ENCODE results near the gene ELFN2.

ELFN2 gene

DNA sequence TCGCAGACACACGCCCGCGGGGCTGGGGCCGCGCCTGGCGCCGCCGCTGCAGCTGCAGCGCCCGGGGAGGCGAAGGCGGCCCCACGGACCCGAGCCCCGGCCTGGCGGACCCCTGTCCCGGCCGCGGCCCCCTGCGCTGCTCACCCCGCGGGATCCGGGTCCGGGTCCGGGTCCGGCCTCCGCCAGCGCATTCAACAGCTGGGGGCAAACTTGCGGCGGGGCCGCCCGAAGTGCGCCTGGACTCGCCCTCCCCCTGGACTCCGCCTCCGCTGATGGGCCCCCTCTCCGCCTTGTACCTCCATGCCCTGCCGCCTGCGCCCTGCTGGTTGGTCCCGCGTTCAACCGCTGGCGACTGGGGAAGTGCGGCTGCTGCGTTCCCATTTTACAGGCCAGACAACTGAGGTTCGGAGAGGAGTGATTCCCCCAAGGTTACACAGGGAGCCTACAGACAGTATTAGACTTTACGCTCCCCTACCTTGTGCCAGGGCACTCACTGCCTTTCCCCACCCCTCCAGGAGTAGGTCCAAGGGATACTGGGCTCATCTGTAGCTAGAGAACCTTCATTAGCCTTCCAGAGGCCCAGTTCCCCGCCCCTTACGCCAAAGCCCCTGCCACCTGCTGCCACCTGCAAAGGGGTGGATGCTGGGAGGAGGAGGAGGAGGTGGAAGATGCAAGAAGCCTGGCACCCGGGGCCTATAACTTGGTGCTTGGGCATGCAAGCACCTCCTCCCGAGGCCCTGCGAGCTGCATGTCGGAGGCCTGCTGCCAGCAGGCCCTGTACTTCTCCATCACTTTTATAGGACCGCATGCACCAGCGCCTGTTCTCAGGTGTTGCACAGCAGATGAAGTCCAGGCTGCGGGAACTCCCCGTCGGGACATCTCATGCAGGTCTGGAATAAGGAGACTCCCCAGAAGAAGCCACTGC is 694 bp upstream of the ELFN2 start:
- DNase-seq (ENCODE audit: extremely low spot score) = no peak
- TF ChIP-seq SP1 (IDR thresholded peaks at IDR 0.05) (no peak), SUZ12 (IDR thresholded peaks at IDR 0.05) (no peak), BHLHE40 (IDR thresholded peaks at IDR 0.05; ENCODE audit: borderline replicate concordance) (no peak), ARNT (IDR thresholded peaks at IDR 0.05) (no peak), HDGF (IDR thresholded peaks at IDR 0.05; ENCODE audit: borderline replicate concordance) (no peak), L3MBTL2 (conservative IDR thresholded peaks at IDR 0.05) (no peak), LEF1 (IDR thresholded peaks at IDR 0.05; ENCODE audit: borderline replicate concordance) (no peak), TARDBP (IDR thresholded peaks at IDR 0.05) (no peak), FOXK2 (IDR thresholded peaks at IDR 0.05) (no peak), NFRKB (IDR thresholded peaks at IDR 0.05) (no peak)
- TF ChIP-seq, protein P1, sequence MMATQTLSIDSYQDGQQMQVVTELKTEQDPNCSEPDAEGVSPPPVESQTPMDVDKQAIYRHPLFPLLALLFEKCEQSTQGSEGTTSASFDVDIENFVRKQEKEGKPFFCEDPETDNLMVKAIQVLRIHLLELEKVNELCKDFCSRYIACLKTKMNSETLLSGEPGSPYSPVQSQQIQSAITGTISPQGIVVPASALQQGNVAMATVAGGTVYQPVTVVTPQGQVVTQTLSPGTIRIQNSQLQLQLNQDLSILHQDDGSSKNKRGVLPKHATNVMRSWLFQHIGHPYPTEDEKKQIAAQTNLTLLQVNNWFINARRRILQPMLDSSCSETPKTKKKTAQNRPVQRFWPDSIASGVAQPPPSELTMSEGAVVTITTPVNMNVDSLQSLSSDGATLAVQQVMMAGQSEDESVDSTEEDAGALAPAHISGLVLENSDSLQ (IDR thresholded peaks at IDR 0.05) = no peak
- ChIA-PET CTCF (interaction anchor here (0.6 to 2.4 kb wide), 10 partner anchors 22 to 123 kb away, joined by 3 to 17 read pairs (median 3); no protein-coding TSS in a partner anchor), POLR2A (no interaction called here)

- no peak for DNase-seq (ENCODE audit: extremely low spot score)
- ChIA-PET POLR2A (no interaction called here), CTCF (interaction anchor here (0.5 to 0.9 kb wide), 2 partner anchors 46 to 143 kb away, joined by 3 to 5 read pairs; no protein-coding TSS in a partner anchor)
- TF ChIP-seq SUZ12 (IDR thresholded peaks at IDR 0.05) (no peak), TARDBP (IDR thresholded peaks at IDR 0.05) (no peak), FOXA1 (IDR thresholded peaks at IDR 0.05) (no peak), LEF1 (IDR thresholded peaks at IDR 0.05; ENCODE audit: borderline replicate concordance) (no peak), FOXM1 (IDR thresholded peaks at IDR 0.05; ENCODE audit: borderline replicate concordance) (no peak), ELF4 (IDR thresholded peaks at IDR 0.05) (no peak), BHLHE40 (IDR thresholded peaks at IDR 0.05; ENCODE audit: borderline replicate concordance) (no peak), L3MBTL2 (conservative IDR thresholded peaks at IDR 0.05) (no peak), ARNT (IDR thresholded peaks at IDR 0.05) (no peak), FOXK2 (IDR thresholded peaks at IDR 0.05) (no peak), NFRKB (IDR thresholded peaks at IDR 0.05) (no peak), ZNF384 (IDR thresholded peaks at IDR 0.05) (no peak)
- TF ChIP-seq, protein P1 (IDR thresholded peaks at IDR 0.05) = no peak
Observed at GRCh38 chr22:37426706-37427134, 559 bp downstream of the ELFN2 start.

DNA sequence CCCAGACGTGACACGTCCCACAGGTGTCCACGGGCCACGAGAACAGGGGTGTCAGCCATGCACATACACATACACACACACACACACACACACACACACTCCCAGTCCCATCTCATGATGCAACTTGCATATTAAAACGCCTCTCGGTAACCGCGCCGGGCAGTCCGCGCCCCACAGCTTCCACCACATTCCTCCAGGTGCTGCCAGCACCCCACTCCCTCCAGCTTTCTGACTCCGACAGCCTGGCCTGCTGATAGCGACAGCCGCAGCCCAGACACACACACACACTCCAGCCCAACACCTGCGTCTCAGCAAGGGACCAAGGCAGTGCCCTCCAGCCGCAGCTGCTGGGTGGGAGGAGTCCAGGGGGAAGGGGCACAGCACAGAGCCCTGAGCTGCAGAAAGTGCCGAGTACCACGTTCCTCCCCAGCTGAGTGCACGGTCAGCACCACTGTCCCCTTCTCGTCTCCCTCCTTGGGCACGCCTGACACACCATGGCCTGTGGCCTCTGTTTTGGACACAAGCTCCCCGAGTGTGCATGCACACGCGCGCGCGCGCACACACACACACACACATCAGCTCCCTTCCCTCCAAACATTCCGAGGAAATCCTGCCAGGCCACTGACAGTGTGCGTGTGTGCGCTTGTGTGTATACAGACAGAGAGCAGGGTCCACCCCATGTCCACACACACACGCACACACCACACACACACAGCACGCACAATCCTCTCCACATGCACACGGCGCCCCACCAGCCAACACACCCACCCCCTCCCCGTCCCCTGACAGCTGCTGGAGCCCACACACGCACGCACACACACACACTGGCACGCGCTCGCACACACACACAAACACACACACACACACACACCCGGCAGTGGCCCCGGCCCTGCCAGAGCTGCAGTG is 1.2 kb downstream of the ELFN2 start:
- no peak for DNase-seq (ENCODE audit: extremely low spot score)

GRCh38 chr22:37425369-37425768 is 1.9 kb downstream of the ELFN2 start:
- ChIA-PET CTCF (no interaction called here), POLR2A (no interaction called here)
- TF ChIP-seq HDGF (IDR thresholded peaks at IDR 0.05; ENCODE audit: borderline replicate concordance) (no peak), SUZ12 (IDR thresholded peaks at IDR 0.05) (no peak), CTBP1 (IDR thresholded peaks at IDR 0.05; ENCODE audit: borderline replicate concordance) (no peak), TARDBP (IDR thresholded peaks at IDR 0.05) (no peak), FOXM1 (IDR thresholded peaks at IDR 0.05; ENCODE audit: borderline replicate concordance) (no peak), BHLHE40 (IDR thresholded peaks at IDR 0.05; ENCODE audit: borderline replicate concordance) (no peak), ZNF384 (IDR thresholded peaks at IDR 0.05) (no peak)
- TF ChIP-seq, protein P1 (IDR thresholded peaks at IDR 0.05) = no peak

More for the DNA sequence above, 1.2 kb downstream of the ELFN2 start:
- ChIA-PET CTCF (interaction anchor here (0.5 to 0.9 kb wide), 2 partner anchors 47 to 143 kb away, joined by 3 to 5 read pairs; no protein-coding TSS in a partner anchor), POLR2A (no interaction called here)
- no peak for TF ChIP-seq FOXA1 (IDR thresholded peaks at IDR 0.05)
- TF ChIP-seq ARNT (IDR thresholded peaks at IDR 0.05) = no peak
- TF ChIP-seq TARDBP (IDR thresholded peaks at IDR 0.05) = no peak
- TF ChIP-seq, protein P1 (IDR thresholded peaks at IDR 0.05) = no peak
- TF ChIP-seq FOXM1 (IDR thresholded peaks at IDR 0.05; ENCODE audit: borderline replicate concordance) = no peak
- no peak for TF ChIP-seq HDGF (IDR thresholded peaks at IDR 0.05; ENCODE audit: borderline replicate concordance)
- no peak for TF ChIP-seq ZNF384 (IDR thresholded peaks at IDR 0.05)
- TF ChIP-seq LEF1 (IDR thresholded peaks at IDR 0.05; ENCODE audit: borderline replicate concordance) = no peak
- no peak for TF ChIP-seq L3MBTL2 (conservative IDR thresholded peaks at IDR 0.05)
- TF ChIP-seq CTBP1 (IDR thresholded peaks at IDR 0.05; ENCODE audit: borderline replicate concordance) = no peak
- no peak for TF ChIP-seq SP1 (IDR thresholded peaks at IDR 0.05)
- no peak for TF ChIP-seq ELF4 (IDR thresholded peaks at IDR 0.05)
- TF ChIP-seq BHLHE40 (IDR thresholded peaks at IDR 0.05; ENCODE audit: borderline replicate concordance) = no peak
- no peak for TF ChIP-seq FOXK2 (IDR thresholded peaks at IDR 0.05)
- no peak for TF ChIP-seq SUZ12 (IDR thresholded peaks at IDR 0.05)
- no peak for TF ChIP-seq NFRKB (IDR thresholded peaks at IDR 0.05)

More at GRCh38 chr22:37425369-37425768, 1.9 kb downstream of the ELFN2 start:
- no peak for DNase-seq (ENCODE audit: extremely low spot score)
